Ovary (tissue), 9 donors: ENCODE results near the gene SERPINA9. TPM values are rescaled to one million over a fixed set of nuclear protein-coding genes. Genes with fewer than 3 reads are reported as not detected.
A peak's percentile ranks its signal among the peaks of the same experiment; 100 is the strongest.

Experiments used
- DNase-seq, 5 donors: peaks; one replicate each; pipeline ENCODE4 v3.0.0-alpha.2; 2019 to 2020
- H3K27ac ChIP-seq, 2 donors: fragments of 200-600 bp; one replicate each; pipeline versions ENCODE4 v1.5.1 to v1.8.0; 2019 to 2022
- H3K27me3 ChIP-seq: fragments of 200-600 bp; one replicate; pipeline ENCODE4 v1.8.0; 2022
- H3K36me3 ChIP-seq: fragments of 200-600 bp; sonication (generic); one replicate; pipeline ENCODE4 v1.5.1; 2019
- H3K4me1 ChIP-seq: one replicate; pipeline ENCODE4 v1.8.1; 2013; ENCODE audit warnings: mild to moderate bottlenecking, moderate library complexity; ENCODE audit not compliant: insufficient read depth
- H3K4me3 ChIP-seq: fragments of 200-600 bp; sonication (generic); one replicate; pipeline ENCODE4 v1.5.1; 2017
- H3K9me3 ChIP-seq, 2 donors: fragments of 200-600 bp in 1 of 2; sonication (generic) in 1 of 2; one replicate each; pipeline versions ENCODE4 v1.5.1 to v1.8.1; 2013 to 2019; ENCODE audit warnings: mild to moderate bottlenecking in 1 of 2, moderate library complexity in 1 of 2
- EP300 ChIP-seq: sonication (generic); formaldehyde crosslinking; IDR thresholded peaks from one replicate; pipeline ENCODE4 v1.6.1; 2017; ENCODE audit warnings: antibody characterized with exemption
- POLR2A ChIP-seq: fragments of 450-650 bp; IDR thresholded peaks from one replicate; pipeline ENCODE4 v1.6.1; 2017; ENCODE audit warnings: antibody characterized with exemption, mild to moderate bottlenecking, moderate library complexity
- WGBS, 3 donors: extraction: QIAGEN DNeasy Blood & Tissue Kit in 1 of 3; methylation state at CpG; one replicate each; pipeline versions ENCODE4 v1.1.5 to v1.1.7; 2013 to 2017; 5-methylcytosine and 5-hydroxymethylcytosine counted together
- intact Hi-C, 4 donors: fragments of 100-400 bp; cut with DNase I; formaldehyde crosslinking; loops; one replicate each; pipeline versions ENCODE4 v1.11.0 to v1.15.1; 2022 to 2023
- polyA plus RNA-seq, 2 donors: library from polyadenylated mRNA; stranded (reverse); fragments of 200-250 nt in 1 of 2; fragments of 350-450 nt in 1 of 2; fragmentation: Illumina TruSeq in 1 of 2; extraction: RNeasy Lipid Tissue Mini Kit (QIAGEN cat#74804) in 1 of 2; gene quantifications; one replicate each; pipeline ENCODE4 v1.2.3, GENCODE V29; 2013 to 2014
- total RNA-seq, 7 donors: library from RNA; depleted of rRNA in 2 of 7; stranded (reverse); fragments of >200 nt in 2 of 7; fragmentation: NEBNext Ultra II Directional in 3 of 7; extraction: Animal tissue kit (Norgen Biotek cat#: 25700) in 3 of 7; gene quantifications; one replicate each; pipeline versions ENCODE4 v1.1.0 to v1.2.4, GENCODE V29; 2016 to 2023
- TF ChIP-seq, protein P1 (sequence below), 3 donors: fragments of 450-650 bp in 2 of 3; fragments of 200-600 bp in 1 of 3; IDR thresholded peaks; one replicate each; pipeline versions ENCODE4 v1.5.1 to v1.8.0; 2016 to 2022; ENCODE audit warnings: antibody characterized with exemption in 3 of 3, mild to moderate bottlenecking in 1 of 3
- donor health status: DM: no; HTN: no; CAD: no; lungs with moderate emphysema.
- donor health status: DM: no; HTN: no; CAD: no.
- donor health status: Bipolar disorder and iron deficiency.
- donor health status: DM: yes; HTN: yes; CAD: no.
- donor health status: DM: no; HTN: no; CAD: no.
- donor health status: DM: yes; HTN: yes; CAD: no.

Gene SERPINA9
- total and polyA plus RNA-seq, 9 donors: not detected

DNA sequence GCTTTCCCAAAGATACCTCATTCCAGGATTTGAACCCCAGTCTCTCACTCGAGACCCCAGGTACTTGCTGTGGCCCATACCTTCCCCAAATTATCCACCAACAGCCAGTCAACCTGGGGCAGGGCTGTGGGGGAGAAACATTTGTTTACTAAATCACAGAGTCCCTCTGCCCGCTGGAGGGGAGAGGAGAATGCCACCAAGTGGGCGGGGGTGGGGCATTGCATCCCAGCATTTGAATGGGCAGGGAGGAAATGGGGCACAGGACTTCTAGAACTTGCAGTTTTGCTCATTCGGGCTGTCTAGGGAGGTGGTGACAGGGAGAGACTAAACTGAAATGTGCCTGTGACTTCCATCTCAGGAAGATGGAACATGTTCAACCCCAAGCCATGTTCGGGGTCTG, 10.9 kb upstream of the SERPINA9 start:
- H3K36me3 ChIP-seq: no peaks in the 10 kb centered on the region
- intact Hi-C loops: loop anchor here in 1 of 4 donors (5.0 kb wide), 1 partner anchor 195 kb away; no protein-coding TSS in a partner anchor

DNA sequence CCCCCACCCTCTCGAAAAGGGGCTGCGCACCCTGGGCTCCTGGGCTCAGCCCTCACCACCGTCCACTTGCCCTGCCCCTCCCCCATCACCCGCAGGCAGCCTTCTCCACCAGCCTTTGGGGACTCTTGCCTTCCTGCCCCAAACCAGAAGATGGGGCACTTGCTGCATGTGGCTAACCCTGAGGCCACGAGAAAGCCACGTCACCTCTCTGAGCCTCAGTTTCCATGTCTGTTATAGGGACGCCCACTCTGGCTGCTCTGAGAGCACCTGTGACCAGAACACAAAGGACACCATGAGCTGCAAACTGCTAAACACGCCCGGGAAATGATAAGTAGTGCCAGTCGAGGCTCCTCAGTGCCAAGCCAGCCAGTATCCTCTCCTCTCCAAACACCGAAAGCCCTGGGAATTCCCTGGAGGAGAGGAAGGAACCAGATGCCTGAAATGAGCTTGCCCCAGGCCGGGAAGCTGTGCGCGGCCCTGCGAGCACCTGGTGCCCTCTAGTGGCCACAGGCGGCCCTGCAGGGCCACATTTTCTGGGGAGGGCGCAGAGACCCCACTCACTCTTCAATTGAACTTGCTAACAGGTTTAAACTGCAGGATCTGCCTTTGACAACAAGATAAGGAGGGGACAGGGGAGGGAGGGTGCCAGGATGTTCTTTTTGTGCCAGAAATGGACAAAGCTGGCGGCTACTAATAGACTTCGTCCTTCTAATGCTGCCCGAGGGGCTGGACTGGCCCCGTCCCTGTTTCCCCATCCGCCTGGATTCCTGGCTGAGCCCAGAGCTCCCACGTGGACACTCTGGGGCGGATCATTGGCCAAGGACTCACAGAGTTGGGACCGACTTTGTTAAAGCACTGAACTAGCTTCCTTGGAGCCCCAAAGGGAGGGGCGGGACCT, 10.2 kb upstream of the SERPINA9 start:
- 14 to 18% (median 17%) methylated on average over 26 of the region's 26 CpGs for WGBS, 3 donors
- Histone ChIP-seq H3K27me3 (no peaks in the 10 kb centered on the region), H3K4me3 (no peak overlapping the region), H3K4me1 (peaks cover 1% of the 10 kb centered on the region), H3K36me3 (no peaks in the 10 kb centered on the region), H3K9me3 (no peaks in the 10 kb centered on the region), H3K27ac (no peak overlapping the region)
- intact Hi-C loops: loop anchor here in 1 of 4 donors (5.0 kb wide), 1 partner anchor 196 kb away; no protein-coding TSS in a partner anchor
- DNase-seq: peak; percentile 46 to 79 (median 65)
- no peak for TF ChIP-seq EP300
- TF ChIP-seq, protein P1, sequence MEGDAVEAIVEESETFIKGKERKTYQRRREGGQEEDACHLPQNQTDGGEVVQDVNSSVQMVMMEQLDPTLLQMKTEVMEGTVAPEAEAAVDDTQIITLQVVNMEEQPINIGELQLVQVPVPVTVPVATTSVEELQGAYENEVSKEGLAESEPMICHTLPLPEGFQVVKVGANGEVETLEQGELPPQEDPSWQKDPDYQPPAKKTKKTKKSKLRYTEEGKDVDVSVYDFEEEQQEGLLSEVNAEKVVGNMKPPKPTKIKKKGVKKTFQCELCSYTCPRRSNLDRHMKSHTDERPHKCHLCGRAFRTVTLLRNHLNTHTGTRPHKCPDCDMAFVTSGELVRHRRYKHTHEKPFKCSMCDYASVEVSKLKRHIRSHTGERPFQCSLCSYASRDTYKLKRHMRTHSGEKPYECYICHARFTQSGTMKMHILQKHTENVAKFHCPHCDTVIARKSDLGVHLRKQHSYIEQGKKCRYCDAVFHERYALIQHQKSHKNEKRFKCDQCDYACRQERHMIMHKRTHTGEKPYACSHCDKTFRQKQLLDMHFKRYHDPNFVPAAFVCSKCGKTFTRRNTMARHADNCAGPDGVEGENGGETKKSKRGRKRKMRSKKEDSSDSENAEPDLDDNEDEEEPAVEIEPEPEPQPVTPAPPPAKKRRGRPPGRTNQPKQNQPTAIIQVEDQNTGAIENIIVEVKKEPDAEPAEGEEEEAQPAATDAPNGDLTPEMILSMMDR (IDR thresholded peaks at IDR 0.05): peak; percentile 80 to 95 (median 83)

More for the DNA sequence above, 10.9 kb upstream of the SERPINA9 start:
- no peaks in the 10 kb centered on the region for H3K9me3 ChIP-seq
- no peaks in the 10 kb centered on the region for H3K27me3 ChIP-seq
- WGBS, 3 donors: 31 to 58% (median 36%) methylated on average over 5 of the region's 5 CpGs
- DNase-seq: no peak
- TF ChIP-seq, protein P1 (IDR thresholded peaks at IDR 0.05): no peak
- TF ChIP-seq EP300 (no peak), POLR2A (no peak)
- H3K4me1 ChIP-seq: peaks cover 1% of the 10 kb centered on the region
- no peak overlapping the region for H3K27ac ChIP-seq
- no peak overlapping the region for H3K4me3 ChIP-seq

DNA sequence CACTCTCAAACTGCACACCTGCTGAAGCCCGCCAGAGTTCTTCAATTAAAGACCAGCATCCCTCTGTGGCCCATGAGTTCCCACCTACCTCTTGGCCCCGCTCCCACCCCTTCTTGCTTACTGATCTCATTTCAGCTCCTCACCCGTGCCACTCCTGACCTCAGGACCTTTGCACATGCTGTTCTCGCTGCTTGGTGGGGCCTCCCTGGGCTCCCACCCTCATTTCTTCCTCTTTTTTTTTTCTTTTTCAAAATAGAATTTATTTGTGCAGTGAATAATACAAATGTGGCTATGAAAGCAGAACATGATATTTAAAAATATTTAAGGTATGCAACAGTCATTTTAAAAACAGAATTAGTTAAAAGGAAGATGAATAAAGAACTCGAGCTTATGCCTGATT, 8.5 kb upstream of the SERPINA9 start:
- no peaks in the 10 kb centered on the region for H3K9me3 ChIP-seq
- peaks cover 1% of the 10 kb centered on the region for H3K4me1 ChIP-seq
- TF ChIP-seq, protein P1 (IDR thresholded peaks at IDR 0.05): no peak
- TF ChIP-seq EP300 (no peak), POLR2A (no peak)
- intact Hi-C loops: no loop called here
- H3K27ac ChIP-seq: no peak overlapping the region
- DNase-seq: no peak
- 68 to 75% (median 70%) methylated on average over 5 of the region's 5 CpGs for WGBS, 3 donors
- H3K4me3 ChIP-seq: no peak overlapping the region
- H3K36me3 ChIP-seq: no peaks in the 10 kb centered on the region
- no peaks in the 10 kb centered on the region for H3K27me3 ChIP-seq

DNA sequence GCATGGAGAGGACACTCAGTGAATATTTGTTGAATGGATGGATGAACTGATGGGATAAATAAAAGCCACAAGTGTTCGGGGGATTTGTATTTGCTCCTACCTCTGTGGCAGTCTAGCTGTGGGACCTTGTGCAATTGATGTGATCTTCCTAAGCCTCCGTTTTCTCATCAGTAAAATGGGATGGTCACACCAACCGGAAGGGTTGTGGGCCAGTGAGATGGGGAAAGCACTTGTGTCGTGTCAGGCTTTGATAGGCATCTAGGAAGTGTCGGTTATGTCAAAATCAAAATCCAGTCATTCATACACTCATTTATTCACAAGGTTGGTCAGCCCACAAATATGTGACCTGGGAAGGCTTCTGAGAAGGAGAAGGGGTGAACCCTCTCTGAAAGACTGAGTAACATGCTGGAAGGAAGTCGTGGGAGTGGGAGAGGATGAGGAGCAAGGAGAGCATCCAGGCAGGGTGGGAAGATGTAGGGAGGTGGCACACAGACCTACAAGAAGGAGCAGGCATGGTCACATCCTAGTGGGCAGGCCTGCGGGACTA, 7.8 kb upstream of the SERPINA9 start:
- no peaks in the 10 kb centered on the region for H3K27me3 ChIP-seq
- H3K9me3 ChIP-seq: no peaks in the 10 kb centered on the region
- TF ChIP-seq EP300 (no peak), POLR2A (no peak)
- TF ChIP-seq, protein P1 (IDR thresholded peaks at IDR 0.05): no peak
- no peaks in the 10 kb centered on the region for H3K36me3 ChIP-seq
- intact Hi-C loops: no loop called here
- peaks cover 1% of the 10 kb centered on the region for H3K4me1 ChIP-seq
- no peak for DNase-seq
- no peak overlapping the region for H3K27ac ChIP-seq
- WGBS, 3 donors: 83 to 87% (median 85%) methylated on average over 7 of the region's 7 CpGs
- no peak overlapping the region for H3K4me3 ChIP-seq
